ENCODE results near the gene CHRNB1. TPM values are rescaled to one million over a fixed set of nuclear protein-coding genes. Genes with fewer than 3 reads are reported as not detected.

CHRNB1 gene
- total RNA-seq, 1 donor from 2014 or later: 11.8 TPM

DNA sequence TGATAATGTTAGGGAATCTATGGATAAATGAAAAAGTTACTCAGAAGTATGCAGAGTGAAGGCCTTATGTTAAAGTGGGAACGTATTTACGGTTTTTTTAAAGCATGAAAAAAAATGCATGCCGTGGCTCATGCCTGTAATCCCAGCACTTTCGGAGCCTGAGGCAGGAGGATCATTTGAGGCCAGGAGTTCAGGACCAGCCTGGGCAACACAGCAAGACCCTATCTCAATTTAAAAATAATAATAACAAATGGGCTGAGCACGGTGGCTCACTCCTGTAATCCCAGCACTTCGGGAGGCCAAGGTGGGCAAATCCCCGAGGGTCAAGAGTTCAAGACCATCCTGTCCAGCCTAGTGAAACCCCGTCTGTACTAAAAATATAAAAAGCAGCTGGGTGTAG lies 45.3 kb downstream of the CHRNB1 start:
- TF ChIP-seq, protein P1, sequence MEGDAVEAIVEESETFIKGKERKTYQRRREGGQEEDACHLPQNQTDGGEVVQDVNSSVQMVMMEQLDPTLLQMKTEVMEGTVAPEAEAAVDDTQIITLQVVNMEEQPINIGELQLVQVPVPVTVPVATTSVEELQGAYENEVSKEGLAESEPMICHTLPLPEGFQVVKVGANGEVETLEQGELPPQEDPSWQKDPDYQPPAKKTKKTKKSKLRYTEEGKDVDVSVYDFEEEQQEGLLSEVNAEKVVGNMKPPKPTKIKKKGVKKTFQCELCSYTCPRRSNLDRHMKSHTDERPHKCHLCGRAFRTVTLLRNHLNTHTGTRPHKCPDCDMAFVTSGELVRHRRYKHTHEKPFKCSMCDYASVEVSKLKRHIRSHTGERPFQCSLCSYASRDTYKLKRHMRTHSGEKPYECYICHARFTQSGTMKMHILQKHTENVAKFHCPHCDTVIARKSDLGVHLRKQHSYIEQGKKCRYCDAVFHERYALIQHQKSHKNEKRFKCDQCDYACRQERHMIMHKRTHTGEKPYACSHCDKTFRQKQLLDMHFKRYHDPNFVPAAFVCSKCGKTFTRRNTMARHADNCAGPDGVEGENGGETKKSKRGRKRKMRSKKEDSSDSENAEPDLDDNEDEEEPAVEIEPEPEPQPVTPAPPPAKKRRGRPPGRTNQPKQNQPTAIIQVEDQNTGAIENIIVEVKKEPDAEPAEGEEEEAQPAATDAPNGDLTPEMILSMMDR (IDR thresholded peaks at IDR 0.05; ENCODE audit: unreplicated experiment): no peak
- Mint-ChIP-seq H3K4me3 (ENCODE audit: unreplicated experiment) (no peak overlapping the region), H3K27ac (ENCODE audit: unreplicated experiment) (no peak overlapping the region), H3K36me3 (ENCODE audit: low read depth, unreplicated experiment) (peaks cover 16% of the 10 kb centered on the region), H3K9me3 (ENCODE audit: unreplicated experiment) (no peaks in the 10 kb centered on the region), H3K27me3 (ENCODE audit: unreplicated experiment) (peaks cover 3% of the 10 kb centered on the region), H3K4me1 (ENCODE audit: unreplicated experiment) (peaks cover 46% of the 10 kb centered on the region)
- no peak for DNase-seq (ENCODE audit: low spot score)

DNA sequence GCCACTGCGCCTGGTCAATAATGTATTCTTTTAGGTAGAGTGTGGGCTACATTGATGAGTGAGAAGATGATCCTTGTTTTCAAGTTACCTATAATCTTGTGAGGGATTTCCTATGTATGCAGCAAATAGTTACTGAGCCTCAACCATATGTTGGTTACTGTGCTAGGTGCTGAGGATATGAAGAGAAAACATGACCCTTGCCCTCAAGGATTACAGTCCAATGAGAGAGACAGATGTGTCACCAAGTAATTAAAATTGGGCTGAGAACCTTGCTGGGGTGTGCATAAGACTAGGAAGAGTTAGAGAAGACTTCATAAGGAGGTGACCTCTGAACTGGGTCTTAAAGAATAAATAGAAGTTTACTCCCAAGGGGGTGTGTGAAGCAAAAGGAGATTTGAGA lies 46.7 kb downstream of the CHRNB1 start:
- Mint-ChIP-seq H3K27ac (ENCODE audit: unreplicated experiment) (no peak overlapping the region), H3K36me3 (ENCODE audit: low read depth, unreplicated experiment) (peaks cover 29% of the 10 kb centered on the region), H3K4me1 (ENCODE audit: unreplicated experiment) (peaks cover 50% of the 10 kb centered on the region), H3K9me3 (ENCODE audit: unreplicated experiment) (no peaks in the 10 kb centered on the region), H3K27me3 (ENCODE audit: unreplicated experiment) (peaks cover 6% of the 10 kb centered on the region), H3K4me3 (ENCODE audit: unreplicated experiment) (no peak overlapping the region)
- TF ChIP-seq, protein P1 (IDR thresholded peaks at IDR 0.05; ENCODE audit: unreplicated experiment): no peak
- no peak for DNase-seq (ENCODE audit: low spot score)

DNA sequence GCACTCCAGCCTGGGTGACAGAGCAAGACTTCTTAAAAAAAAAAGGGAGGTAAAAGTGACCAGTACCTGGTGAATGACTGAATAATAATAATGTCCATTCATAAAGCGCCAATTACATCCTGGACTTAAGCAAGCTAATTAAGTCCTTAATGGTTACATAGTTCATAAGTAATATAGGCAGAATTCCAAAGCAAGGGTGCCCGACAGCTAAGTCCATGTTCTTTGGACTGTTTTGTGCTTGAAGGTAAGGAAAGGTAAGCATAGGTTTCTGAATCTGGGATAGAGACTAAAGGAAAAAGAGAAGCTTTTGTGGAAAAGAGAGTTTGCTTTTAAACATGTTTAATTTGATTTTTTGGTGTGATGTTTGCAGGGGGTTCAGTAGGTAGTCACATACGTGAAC lies 49.1 kb downstream of the CHRNB1 start:
- Mint-ChIP-seq H3K4me1 (ENCODE audit: unreplicated experiment) (peaks cover 45% of the 10 kb centered on the region), H3K27ac (ENCODE audit: unreplicated experiment) (peak overlapping the region; percentile 36), H3K4me3 (ENCODE audit: unreplicated experiment) (no peak overlapping the region), H3K36me3 (ENCODE audit: low read depth, unreplicated experiment) (peaks cover 47% of the 10 kb centered on the region), H3K9me3 (ENCODE audit: unreplicated experiment) (no peaks in the 10 kb centered on the region), H3K27me3 (ENCODE audit: unreplicated experiment) (peaks cover 5% of the 10 kb centered on the region)
- TF ChIP-seq, protein P1 (IDR thresholded peaks at IDR 0.05; ENCODE audit: unreplicated experiment): no peak
- no peak for DNase-seq (ENCODE audit: low spot score)

DNA sequence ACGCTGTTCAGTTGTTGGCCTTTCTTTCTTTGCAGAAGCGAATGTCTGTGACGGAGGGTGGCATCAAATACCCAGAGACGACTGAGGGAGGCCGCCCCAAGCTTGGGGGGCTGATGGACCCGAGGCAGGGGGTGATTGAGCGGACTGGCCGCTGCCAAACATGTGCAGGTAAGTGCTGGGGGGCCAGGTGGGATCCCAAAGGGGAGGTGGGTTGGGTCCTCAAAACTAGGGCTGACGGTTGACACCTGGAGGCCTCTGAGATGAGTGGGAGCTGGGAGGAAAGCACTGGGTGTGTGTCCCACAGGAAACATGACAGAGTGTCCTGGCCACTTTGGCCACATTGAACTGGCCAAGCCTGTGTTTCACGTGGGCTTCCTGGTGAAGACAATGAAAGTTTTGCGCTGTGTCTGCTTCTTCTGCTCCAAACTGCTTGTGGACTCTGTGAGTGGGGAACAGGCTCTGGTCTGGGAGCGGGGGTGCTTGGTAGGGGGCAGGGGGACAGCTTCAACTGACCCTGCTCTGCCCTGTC lies 51.1 kb downstream of the CHRNB1 start:
- Mint-ChIP-seq H3K4me3 (ENCODE audit: unreplicated experiment) (peak overlapping the region; percentile 69), H3K4me1 (ENCODE audit: unreplicated experiment) (peaks cover 41% of the 10 kb centered on the region), H3K9me3 (ENCODE audit: unreplicated experiment) (no peaks in the 10 kb centered on the region), H3K27me3 (ENCODE audit: unreplicated experiment) (peaks cover 5% of the 10 kb centered on the region), H3K27ac (ENCODE audit: unreplicated experiment) (peak overlapping the region; percentile 84), H3K36me3 (ENCODE audit: low read depth, unreplicated experiment) (peaks cover 55% of the 10 kb centered on the region)
- no peak for DNase-seq (ENCODE audit: low spot score)
- TF ChIP-seq, protein P1 (IDR thresholded peaks at IDR 0.05; ENCODE audit: unreplicated experiment): no peak

DNA sequence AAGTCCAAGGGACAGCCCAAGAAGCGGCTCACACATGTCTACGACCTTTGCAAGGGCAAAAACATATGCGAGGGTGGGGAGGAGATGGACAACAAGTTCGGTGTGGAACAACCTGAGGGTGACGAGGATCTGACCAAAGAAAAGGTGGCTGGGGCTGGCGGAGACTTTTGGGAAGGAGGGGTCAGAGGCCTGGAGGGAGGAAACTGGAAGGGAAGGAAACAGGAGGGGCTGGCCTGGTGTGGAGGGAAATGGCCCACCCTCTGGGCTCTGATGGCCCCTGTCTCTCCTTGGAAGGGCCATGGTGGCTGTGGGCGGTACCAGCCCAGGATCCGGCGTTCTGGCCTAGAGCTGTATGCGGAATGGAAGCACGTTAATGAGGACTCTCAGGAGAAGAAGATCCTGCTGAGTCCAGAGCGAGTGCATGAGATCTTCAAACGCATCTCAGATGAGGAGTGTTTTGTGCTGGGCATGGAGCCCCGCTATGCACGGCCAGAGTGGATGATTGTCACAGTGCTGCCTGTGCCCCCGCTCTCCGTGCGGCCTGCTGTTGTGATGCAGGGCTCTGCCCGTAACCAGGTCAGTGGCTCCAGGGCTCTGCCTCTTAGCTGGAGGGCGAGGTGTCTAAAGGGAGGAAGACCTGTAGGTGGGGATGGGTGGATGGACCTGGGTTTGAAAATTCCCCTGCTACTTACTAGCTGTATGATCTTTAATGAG lies 51.8 kb downstream of the CHRNB1 start:
- Mint-ChIP-seq H3K27ac (ENCODE audit: unreplicated experiment) (peak overlapping the region; percentile 84), H3K9me3 (ENCODE audit: unreplicated experiment) (no peaks in the 10 kb centered on the region), H3K4me1 (ENCODE audit: unreplicated experiment) (peaks cover 39% of the 10 kb centered on the region), H3K27me3 (ENCODE audit: unreplicated experiment) (peaks cover 7% of the 10 kb centered on the region), H3K4me3 (ENCODE audit: unreplicated experiment) (peak overlapping the region; percentile 69), H3K36me3 (ENCODE audit: low read depth, unreplicated experiment) (peaks cover 61% of the 10 kb centered on the region)
- TF ChIP-seq, protein P1 (IDR thresholded peaks at IDR 0.05; ENCODE audit: unreplicated experiment): no peak
- DNase-seq (ENCODE audit: low spot score): no peak

Measured in endothelial cell (in vitro differentiated cells).